ENCODE data around the gene XPR1.

- TF ChIP-seq CTCF (IDR thresholded peaks at IDR 0.05) (no peak), POLR2A (IDR thresholded peaks at IDR 0.05) (no peak), POLR2AphosphoS5 (IDR thresholded peaks at IDR 0.05) (no peak)
Measured at GRCh38 chr1:180724055-180724454, 92.2 kb downstream of the XPR1 start.

All from transverse colon (tissue), 4 donors.